Smooth muscle cell (in vitro differentiated cells): ENCODE measurements around the gene BMPER. TPM values are rescaled to one million over a fixed set of nuclear protein-coding genes. Genes with fewer than 3 reads are reported as not detected.

ENCODE experiments used
- DNase-seq: peaks from one replicate; lab custom pipeline; 2025; ENCODE audit not compliant: unreplicated experiment; lab: John Stamatoyannopoulos, UW
- H2AFZ ChIP-seq: fragments of 200-600 bp; sonication (generic); 2 replicates; pipeline ENCODE4 v1.6.0; 2016; ENCODE audit warnings: antibody characterized with exemption, low read depth, mild to moderate bottlenecking
- H3F3A ChIP-seq: fragments of 200-600 bp; sonication (generic); 2 replicates; pipeline ENCODE4 v1.6.0; 2017; ENCODE audit warnings: antibody characterized with exemption, low read depth
- H3K27ac ChIP-seq: fragments of 200-600 bp; sonication (generic); 2 replicates; pipeline ENCODE4 v1.5.1; 2016; ENCODE audit warnings: low read depth, mild to moderate bottlenecking
- H3K27me3 ChIP-seq: fragments of 200-600 bp; sonication (generic); 2 replicates; pipeline ENCODE4 v1.6.1; 2016; ENCODE audit warnings: low read depth, mild to moderate bottlenecking
- H3K36me3 ChIP-seq: fragments of 200-600 bp; sonication (generic); 2 replicates; pipeline ENCODE4 v1.5.1; 2016; ENCODE audit warnings: low read depth
- H3K4me1 ChIP-seq: fragments of 200-600 bp; sonication (generic); 2 replicates; pipeline ENCODE4 v1.5.1; 2016; ENCODE audit warnings: low read depth
- H3K4me2 ChIP-seq: fragments of 200-600 bp; sonication (generic); 2 replicates; pipeline ENCODE4 v1.6.0; 2016; ENCODE audit warnings: mild to moderate bottlenecking
- H3K4me3 ChIP-seq: fragments of 200-600 bp; sonication (generic); 2 replicates; pipeline ENCODE4 v1.5.1; 2016; ENCODE audit warnings: mild to moderate bottlenecking
- H3K79me2 ChIP-seq: fragments of 200-600 bp; sonication (generic); 2 replicates; pipeline ENCODE4 v1.6.0; 2016; ENCODE audit warnings: low read depth, mild to moderate bottlenecking
- H3K9ac ChIP-seq: fragments of 200-600 bp; sonication (generic); 2 replicates; pipeline ENCODE4 v1.6.0; 2016; ENCODE audit warnings: low read depth
- H3K9me3 ChIP-seq: fragments of 200-600 bp; sonication (generic); replicated peaks from 2 replicates; pipeline ENCODE4 v1.5.1; 2016; ENCODE audit warnings: low read depth
- H4K20me1 ChIP-seq: fragments of 200-600 bp; sonication (generic); 2 replicates; pipeline ENCODE4 v1.6.0; 2016; ENCODE audit warnings: low read depth
- WGBS: methylation state at CpG from one replicate; pipeline ENCODE4 v1.1.7; 2016; ENCODE audit warnings: low lambda C conversion rate; 5-methylcytosine and 5-hydroxymethylcytosine counted together
- polyA plus RNA-seq: library from polyadenylated mRNA; unstranded; fragments of >200 nt; fragmentation: Nextera tagmentation; extraction: Ambion mirVana; gene quantifications from 2 replicates; pipeline ENCODE4 v1.2.1, GENCODE V29; 2016
- total RNA-seq: library from RNA; depleted of rRNA; stranded (reverse); fragments of >200 nt; gene quantifications from 2 replicates; pipeline ENCODE4 v1.2.3, GENCODE V29; 2014
- TF ChIP-seq, protein P1 (sequence below): fragments of 200-600 bp; sonication (generic); IDR thresholded peaks from 2 replicates; pipeline ENCODE4 v1.5.1; 2017; ENCODE audit warnings: borderline replicate concordance, mild to moderate bottlenecking, antibody characterized with exemption; ENCODE audit not compliant: insufficient read depth, poor library complexity, severe bottlenecking

BMPER gene
- total and polyA plus RNA-seq, 2 experiments from 2014 or later, result 3.0 to 21.9 TPM

DNA sequence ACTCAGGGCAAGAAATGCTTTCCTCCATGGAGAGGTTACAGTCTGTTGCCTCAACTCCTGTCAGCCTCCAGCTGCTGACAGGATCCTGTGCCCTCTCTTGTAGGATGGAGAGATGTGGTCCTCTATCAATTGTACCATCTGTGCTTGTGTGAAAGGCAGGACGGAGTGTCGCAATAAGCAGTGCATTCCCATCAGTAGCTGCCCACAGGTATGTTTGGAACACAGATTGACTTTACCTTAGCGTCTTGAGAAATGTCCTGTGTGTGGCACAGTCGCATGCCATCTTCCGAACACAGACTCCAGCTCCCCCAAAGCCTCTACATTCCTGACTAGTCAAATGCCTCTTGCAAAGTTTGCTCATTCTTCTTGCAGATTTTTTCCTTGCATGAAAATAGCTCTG, 152.6 kb downstream of the BMPER start:
- H3K36me3 ChIP-seq, result no peaks in the 10 kb centered on the region
- DNase-seq, result no peak
- no peak overlapping the region for H3K9ac ChIP-seq
- no peaks in the 10 kb centered on the region for H3K79me2 ChIP-seq
- peaks cover 18% of the 10 kb centered on the region for H3K4me1 ChIP-seq
- 77% methylated on average over 5 of the region's 5 CpGs for WGBS
- no peak overlapping the region for H3K4me3 ChIP-seq
- no peak overlapping the region for H3K4me2 ChIP-seq
- no peak overlapping the region for H2AFZ ChIP-seq
- H3K9me3 ChIP-seq, result no peaks in the 10 kb centered on the region
- no peaks in the 10 kb centered on the region for H3F3A ChIP-seq
- no peaks in the 10 kb centered on the region for H3K27me3 ChIP-seq
- no peak overlapping the region for H3K27ac ChIP-seq
- H4K20me1 ChIP-seq, result no peaks in the 10 kb centered on the region
- TF ChIP-seq, protein P1, sequence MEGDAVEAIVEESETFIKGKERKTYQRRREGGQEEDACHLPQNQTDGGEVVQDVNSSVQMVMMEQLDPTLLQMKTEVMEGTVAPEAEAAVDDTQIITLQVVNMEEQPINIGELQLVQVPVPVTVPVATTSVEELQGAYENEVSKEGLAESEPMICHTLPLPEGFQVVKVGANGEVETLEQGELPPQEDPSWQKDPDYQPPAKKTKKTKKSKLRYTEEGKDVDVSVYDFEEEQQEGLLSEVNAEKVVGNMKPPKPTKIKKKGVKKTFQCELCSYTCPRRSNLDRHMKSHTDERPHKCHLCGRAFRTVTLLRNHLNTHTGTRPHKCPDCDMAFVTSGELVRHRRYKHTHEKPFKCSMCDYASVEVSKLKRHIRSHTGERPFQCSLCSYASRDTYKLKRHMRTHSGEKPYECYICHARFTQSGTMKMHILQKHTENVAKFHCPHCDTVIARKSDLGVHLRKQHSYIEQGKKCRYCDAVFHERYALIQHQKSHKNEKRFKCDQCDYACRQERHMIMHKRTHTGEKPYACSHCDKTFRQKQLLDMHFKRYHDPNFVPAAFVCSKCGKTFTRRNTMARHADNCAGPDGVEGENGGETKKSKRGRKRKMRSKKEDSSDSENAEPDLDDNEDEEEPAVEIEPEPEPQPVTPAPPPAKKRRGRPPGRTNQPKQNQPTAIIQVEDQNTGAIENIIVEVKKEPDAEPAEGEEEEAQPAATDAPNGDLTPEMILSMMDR, result no peak

DNA sequence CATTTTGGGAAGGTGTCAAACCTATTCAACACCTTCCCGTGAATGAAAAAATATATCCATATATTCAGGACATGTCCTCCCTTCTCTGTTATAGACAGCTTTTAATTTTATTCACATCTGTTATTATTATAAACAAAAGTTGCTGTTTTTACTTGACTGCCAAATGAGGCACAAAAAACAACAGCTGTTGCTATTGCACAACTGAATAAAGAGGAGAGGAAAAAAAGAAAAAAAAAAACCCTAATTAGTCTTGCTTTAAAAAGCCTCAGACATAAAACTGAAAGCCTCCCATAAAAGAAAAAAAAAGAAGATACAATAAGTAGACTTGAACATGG, 153.4 kb downstream of the BMPER start:
- 98% methylated on average over 1 of the region's 1 CpG for WGBS
- Histone ChIP-seq H3K9me3 (no peaks in the 10 kb centered on the region), H2AFZ (no peak overlapping the region), H3K36me3 (no peaks in the 10 kb centered on the region), H3K9ac (no peak overlapping the region), H3K27me3 (no peaks in the 10 kb centered on the region), H3K79me2 (no peaks in the 10 kb centered on the region), H3K4me2 (no peak overlapping the region), H3F3A (no peaks in the 10 kb centered on the region), H3K4me3 (no peak overlapping the region), H3K27ac (no peak overlapping the region), H3K4me1 (peaks cover 18% of the 10 kb centered on the region), H4K20me1 (no peaks in the 10 kb centered on the region)
- TF ChIP-seq, protein P1, result no peak
- no peak for DNase-seq

DNA sequence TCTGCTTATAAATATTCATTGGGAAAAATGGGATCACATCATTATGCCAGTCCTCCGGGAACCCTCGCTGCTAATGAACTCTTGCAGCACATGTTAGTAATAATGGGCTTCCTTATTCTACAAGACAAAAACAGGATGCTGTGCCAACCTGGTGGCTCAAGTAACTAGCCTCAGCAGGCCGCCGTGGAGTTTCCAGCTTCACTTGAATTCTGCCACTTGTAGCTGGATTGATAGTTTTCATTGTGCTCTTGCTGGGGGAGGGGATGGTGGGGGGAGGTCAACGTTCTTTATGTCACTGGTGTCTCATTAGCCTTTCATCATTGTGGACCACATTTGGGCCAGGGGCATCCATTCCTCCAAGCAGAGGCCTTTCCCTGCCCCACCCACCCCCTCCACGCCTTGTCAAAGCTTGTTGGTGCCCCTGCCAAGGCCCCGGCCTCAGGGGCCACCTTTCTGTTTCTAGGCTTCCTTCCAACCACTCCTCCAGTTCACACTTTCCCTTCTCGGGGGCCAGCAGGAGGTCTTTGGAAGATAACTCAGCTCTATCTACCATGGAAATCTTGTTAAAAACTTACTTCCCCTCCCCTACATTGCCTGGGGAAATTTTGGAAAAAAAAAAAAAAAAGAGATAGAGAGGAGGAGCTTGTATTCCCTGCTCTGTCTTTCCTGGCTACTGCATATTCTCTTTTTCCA, 153.9 kb downstream of the BMPER start:
- no peak overlapping the region for H3K27ac ChIP-seq
- H3K4me1 ChIP-seq, result peaks cover 18% of the 10 kb centered on the region
- H3F3A ChIP-seq, result no peaks in the 10 kb centered on the region
- H3K9ac ChIP-seq, result no peak overlapping the region
- H2AFZ ChIP-seq, result no peak overlapping the region
- H3K36me3 ChIP-seq, result no peaks in the 10 kb centered on the region
- no peak overlapping the region for H3K4me3 ChIP-seq
- H3K79me2 ChIP-seq, result no peaks in the 10 kb centered on the region
- TF ChIP-seq, protein P1, result no peak
- no peaks in the 10 kb centered on the region for H3K9me3 ChIP-seq
- no peak overlapping the region for H3K4me2 ChIP-seq
- DNase-seq, result no peak
- H3K27me3 ChIP-seq, result no peaks in the 10 kb centered on the region
- 70% methylated on average over 8 of the region's 8 CpGs for WGBS
- no peaks in the 10 kb centered on the region for H4K20me1 ChIP-seq
